ENCODE data around the gene NTM.

NTM gene

DNA sequence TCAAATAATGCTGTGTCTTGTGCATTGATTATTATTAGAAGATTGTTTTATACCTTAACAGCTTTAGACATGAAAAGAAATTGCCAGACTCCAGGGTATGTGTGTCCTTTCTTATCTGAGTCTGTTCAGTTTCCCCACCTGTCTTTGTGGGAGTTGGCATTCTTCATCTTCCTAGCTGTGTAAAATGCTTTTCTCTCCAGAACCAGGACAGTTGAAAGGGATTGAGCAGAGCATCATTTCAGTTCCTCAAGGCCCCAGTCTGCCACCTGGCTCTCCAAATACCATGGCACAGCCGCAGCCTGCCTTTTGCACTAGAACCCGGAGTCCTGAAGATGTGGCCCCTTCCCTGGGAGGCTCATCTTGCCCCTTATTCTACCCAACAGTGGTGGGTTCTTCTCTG, 851.9 kb downstream of the NTM start:
- no peak for DNase-seq (ENCODE audit: low read depth)

DNA sequence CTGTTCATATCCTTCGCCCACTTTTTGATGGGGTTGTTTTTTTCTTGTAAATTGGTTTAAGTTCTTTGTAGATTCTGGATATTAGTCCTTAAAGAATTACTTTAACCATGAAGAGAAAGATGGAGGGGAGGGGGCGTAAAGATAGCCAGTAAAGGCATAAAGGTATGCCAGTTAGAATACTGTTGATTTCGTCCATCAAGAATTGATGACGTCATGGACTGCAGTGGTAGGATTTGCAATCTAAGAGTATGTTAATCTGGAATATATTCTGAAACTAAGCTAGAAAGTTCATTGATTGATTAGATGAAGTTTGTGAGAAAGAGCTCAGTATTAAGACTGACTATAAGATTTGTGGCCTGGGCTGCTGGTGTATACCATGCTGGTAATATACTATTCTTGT, 856.1 kb downstream of the NTM start:
- DNase-seq (ENCODE audit: low read depth): no peak

DNA sequence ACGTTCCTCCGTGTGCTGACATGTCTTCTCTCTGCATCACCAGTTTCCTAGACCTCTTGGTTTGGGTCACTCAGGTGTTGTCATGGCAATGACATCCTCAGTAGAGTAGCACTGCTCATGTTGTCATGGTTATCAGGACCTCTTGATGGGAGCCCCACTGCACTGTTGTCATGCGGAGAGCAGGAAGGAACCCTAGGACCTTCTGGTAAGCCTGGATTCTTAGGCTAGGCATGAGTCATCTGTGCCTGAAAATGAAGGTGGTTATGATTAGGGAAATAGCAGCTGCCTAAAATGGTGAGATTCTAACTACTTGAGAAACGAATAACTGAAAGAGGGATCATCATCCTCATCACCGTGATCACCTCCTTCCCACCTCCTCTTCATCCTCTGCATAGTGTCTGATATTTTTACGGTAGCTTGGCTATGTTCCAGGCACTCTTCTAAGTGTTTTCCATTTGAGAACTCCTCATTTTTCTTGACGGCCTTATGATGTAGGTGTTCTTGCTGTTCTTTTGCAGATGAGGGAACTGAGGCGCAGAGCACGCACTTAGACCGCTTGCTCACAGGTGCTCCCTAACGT, 858.4 kb downstream of the NTM start:
- no peak for DNase-seq (ENCODE audit: low read depth)

DNA sequence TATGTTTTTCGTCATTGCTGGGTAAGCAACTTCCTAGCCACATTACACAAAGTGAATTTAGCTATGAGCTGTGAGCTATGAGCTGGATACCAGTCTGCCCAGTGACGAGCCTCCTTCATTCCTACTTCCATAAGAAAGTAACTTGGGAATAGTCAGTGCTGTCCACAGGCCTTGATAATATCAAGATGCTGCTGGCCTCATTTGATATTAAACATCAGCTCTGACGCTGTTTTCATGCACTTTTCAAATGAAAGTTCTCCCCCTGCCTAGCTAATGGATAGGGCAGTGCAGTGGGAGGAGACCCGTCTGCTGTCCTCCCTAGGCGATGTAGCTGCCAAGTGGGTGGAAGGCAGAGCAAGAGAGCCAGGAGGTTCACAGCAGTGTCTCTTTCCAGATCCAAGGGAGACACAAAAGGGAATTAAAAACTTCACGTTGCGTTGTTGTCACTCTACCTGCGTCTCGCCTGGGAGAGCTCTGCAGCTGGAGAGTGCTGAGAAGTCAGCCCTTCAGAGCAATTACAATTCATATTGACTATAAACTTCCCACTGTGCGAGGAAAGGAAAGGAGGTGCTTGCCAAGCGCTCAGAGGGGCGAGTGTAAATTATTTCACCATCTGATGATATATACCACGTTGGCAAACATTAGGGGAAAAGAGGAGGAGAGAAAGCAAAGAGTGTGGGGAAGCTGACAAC, 861.4 kb downstream of the NTM start:
- no peak for DNase-seq (ENCODE audit: low read depth)

DNA sequence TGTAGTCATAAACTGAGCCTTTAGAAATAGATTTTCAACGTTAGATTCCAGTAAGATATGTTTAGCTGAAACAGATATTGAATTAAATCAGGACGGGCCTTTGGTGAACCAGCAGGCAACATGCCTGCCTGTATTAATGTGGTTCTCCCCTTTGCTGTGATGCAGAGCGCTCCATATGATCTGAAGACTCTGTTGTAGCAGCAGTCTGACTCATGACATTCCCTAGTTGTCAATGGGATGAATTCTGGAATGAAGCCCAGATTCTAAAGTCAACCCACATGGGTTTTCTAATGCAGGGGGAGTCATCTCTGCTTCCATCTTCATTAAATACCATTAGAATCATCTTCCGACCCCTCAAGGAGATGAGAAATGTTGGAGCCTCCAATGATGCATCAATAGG, 864.5 kb downstream of the NTM start:
- DNase-seq (ENCODE audit: low read depth): no peak

DNA sequence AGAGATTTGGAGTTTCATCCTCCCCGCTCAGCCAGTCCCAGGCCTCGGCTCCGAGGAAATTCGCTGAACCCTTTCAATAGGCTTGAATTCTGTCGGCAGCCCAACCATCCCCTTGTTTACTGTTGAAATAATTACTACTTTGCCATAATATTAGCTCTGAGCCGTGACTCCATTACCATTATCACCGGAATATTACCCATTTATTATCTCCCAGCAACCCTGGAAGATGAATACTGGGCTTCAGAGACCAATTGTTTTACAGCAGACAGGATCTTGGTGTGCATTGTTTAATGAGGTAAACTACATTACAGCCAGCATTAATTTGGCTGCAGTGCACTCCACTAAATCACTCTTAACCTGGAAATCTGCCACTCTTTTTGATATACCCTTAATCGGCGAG, 867.4 kb downstream of the NTM start:
- no peak for DNase-seq (ENCODE audit: low read depth)

DNA sequence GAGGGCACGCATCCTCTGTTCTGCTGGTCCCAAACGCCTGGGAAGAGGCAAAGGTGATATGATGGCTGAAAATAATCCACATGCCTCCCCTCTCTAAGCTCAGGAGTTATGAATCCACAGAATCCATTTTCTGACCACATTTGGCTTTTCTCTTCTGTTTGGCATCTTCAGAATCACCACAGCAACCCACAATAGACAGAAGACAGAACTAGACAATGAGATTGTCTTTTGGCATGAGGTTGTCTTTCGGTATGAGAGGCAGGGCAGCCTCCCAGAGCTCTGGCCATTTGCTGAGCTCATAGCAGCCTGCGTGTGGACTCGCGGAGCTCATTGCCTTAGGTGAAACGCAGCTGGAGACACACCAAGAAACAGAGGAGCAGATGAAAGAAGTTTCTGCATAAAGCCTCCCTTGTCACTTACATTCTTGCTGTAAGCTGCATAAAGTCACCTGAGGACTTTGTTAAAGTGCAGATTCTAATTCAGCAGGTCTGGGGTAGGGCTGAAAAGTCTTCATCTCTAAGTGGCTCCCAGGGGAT, 868.0 kb downstream of the NTM start:
- DNase-seq (ENCODE audit: low read depth): no peak

DNA sequence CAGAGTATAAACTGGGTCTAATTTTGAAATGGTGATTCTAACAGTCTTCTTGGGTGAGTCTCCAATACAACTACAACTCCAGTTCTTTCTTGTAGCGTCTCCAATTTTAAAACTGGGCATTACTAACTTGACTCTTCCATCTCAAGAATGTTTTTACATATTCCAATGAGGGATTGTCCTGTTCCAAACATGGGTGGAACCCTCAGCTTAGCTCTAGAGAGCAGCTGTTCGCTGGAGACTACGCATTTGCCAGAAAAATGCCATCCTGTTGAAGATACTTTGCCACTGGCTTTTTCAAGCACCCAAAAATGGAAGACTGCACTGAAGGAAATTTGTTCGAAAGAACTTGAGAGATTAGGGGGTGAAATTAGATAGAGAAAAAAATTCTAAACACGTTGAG, 870.0 kb downstream of the NTM start:
- DNase-seq (ENCODE audit: low read depth): no peak

DNA sequence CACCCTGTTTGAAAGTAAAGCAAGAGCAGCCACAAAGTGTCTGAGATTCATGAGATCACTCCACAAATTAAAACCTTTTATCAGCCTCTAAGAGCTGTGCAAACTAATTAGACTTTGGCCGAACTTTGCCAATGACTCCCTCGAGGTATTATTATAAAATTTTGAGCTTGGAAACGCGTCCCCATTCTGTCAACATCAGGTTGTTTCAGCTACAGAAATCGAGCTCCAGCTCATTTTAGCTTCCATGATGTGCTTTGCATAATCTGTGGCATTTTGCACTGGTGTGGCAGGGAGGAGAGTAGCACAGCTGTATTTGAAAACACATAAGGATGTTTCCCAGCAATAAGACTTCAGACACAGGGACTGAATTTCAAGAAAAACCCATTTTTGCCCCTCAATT, 872.2 kb downstream of the NTM start:
- DNase-seq (ENCODE audit: low read depth): no peak

DNA sequence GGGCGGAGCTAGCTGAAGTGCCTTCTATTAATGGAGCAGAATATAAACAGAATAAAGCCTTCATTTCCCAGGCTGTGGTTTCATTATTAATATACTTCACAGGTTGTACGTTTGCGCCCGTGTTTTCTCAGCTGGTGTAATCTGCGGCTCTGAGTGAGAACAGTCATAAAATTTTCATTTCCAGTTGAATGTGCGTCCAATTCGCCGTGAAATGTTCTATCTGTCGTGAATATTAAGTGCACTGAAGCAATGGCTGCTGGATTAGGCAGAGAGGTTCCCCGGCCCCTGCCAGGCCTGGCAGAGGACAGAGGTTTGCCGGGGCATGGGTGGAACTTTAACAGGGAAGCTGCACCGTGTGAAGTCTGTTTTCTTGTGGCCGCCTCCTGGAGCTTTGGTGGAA, 874.4 kb downstream of the NTM start:
- no peak for DNase-seq (ENCODE audit: low read depth)

DNA sequence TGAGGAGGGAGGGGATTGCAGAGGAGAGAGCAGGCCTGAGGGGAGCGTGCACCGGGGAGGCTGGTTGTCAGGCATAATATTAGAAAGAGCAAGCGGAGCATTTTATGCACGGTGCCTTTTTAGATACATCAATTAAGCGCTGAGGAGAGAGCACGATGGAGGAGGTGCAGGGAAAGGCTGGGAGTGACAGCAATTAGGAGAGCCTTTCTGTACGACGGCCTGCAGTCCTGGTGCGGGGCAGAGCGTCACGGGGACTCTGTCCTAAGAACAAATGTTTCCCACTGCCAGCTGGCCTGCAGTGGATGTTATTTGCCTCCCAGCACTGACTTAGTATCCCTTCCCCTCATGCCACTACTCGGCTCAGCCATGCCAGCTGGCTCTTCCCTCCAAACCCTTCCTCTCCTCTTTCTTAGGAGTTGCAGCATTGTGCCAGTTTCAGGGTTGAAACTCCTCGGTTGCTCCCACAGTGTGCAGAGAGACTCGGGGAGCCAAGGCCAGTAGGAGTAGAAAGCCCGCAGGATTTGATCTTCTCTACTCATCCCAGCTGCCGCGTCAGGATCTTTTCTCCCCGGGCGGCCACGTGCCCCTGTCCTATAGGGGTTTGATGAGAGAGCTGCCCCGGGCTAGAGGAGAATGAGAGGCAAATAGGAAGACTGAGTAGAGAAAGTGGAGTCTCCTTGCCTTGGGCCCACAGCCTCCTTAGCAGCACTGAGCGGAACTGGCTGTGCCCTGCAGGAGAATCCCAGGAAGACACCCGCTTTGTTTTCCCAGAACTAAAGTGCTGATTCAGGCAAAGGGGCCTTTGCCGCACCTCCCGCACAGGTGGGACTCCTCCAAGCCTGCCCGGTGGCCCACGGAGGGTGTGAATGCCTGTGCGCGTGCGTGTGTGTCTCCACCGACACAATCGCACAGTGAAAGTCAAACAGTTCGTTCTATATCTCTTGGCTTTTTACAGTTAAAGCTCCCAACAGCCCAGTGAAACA, 875.3 kb downstream of the NTM start:
- DNase-seq (ENCODE audit: low read depth): no peak

DNA sequence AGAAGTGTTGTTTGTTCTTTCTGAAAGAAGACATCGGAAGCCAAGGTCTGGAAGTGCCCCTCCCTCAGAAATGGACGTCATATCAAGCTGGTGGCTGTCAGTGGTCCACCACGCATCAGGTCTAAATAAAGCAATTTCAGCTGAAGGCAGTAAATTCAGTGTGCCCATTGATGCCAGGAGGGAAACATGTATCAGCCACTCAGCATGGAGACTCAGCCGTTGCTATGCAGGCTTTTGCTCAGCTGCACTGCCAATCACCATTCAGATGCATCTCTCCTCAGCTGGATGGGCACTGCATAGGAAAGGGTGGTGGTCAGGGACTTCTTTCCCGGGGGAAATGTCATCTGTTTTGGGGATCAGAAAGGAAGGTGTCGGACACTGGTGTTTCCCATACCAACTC, 878.2 kb downstream of the NTM start:
- no peak for DNase-seq (ENCODE audit: low read depth)

DNA sequence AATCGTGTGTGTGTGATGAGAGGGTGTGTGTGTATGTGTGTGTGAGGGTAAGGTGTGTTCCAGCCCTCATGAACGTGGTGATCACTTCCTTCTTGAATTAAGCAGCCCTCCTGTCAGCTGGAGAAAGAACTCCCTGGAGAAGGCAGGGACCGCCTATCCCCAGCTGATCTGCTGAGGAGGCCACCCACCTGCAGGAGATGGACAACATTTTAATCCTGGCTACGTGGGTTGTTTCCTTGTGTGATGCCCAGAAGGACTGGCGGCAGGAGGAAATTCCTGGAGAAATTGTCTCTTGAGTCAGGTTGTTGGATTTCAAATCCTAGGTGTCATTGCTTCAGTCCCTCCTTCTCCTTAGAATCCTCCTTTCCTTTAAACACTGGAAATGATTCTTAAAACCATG, 878.8 kb downstream of the NTM start:
- DNase-seq (ENCODE audit: low read depth): no peak

DNA sequence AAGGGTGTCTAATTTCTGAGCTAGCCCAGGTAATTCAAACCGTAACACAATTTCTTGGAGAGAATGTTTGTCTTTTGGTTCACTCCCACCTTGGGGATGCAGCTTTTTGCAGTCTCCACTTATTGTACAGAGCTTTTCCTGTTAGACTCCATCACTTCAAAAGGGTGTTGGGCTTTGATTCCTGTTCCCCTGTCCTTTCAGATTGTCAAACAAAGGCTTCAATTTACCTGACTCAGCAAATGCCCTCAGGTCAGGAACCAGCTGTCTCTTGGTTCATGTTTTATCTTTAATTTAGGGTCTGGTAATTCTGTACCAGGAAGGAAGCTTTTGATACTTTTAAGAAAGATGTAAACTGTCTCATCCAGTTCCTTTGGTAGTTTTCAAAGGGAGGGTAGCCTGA, 880.6 kb downstream of the NTM start:
- DNase-seq (ENCODE audit: low read depth): no peak

DNA sequence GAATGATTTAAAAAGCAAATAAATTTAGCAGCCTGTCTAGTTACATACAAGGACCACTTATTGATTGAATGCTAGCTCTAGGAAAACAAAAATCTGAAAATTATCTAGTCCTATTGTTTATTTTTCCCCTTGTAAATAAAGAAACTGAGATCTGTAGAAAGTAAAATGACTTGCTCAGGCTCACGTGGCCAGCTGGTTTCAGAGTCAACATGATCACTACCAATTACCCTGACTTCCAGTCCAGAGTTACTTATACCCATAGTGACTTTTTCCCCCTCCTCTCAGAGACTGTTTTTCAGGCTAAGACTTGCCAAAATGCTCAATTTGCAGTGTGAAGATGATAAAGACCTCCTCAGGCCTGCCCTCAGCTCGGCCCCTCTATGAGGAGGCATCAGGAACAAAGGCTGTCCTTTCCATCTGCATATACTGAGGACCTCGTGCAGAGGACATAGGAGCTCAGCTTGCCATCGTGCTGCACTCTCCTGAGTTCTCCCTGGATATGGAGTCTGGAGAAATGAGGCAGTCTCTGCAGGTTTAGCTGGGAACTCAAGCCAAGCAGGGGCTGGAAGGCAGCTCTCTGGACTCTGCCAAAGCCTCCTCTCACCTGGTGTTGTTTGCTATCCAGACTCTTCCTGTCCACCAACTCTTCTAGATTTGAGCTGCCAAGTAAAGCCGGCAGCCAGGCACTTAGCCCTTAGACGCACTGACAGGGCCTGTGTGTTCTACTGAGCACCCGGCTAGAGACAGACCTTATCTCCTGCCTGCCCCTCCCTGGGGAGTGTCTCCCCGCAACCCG, 883.3 kb downstream of the NTM start:
- no peak for DNase-seq (ENCODE audit: low read depth)

DNA sequence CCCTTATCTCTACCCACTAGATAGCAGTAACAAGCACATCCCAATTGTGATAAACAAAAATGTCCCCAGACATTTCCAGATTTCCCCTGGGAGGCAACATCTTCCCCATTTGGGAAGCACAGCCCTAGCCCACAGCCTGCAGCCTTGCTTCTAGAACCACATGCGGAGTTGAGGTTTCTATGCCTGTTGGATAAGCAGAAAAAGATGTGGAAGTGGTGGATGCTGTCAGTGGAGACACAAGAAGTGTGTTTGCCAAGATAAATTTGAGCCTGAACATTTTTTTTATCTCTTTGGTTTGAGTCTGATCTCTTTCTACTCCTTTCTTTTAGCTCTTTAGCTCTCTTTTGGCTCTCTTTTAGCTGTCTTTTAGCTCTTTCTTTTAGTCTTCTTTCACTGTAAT, 884.5 kb downstream of the NTM start:
- DNase-seq (ENCODE audit: low read depth): no peak

DNA sequence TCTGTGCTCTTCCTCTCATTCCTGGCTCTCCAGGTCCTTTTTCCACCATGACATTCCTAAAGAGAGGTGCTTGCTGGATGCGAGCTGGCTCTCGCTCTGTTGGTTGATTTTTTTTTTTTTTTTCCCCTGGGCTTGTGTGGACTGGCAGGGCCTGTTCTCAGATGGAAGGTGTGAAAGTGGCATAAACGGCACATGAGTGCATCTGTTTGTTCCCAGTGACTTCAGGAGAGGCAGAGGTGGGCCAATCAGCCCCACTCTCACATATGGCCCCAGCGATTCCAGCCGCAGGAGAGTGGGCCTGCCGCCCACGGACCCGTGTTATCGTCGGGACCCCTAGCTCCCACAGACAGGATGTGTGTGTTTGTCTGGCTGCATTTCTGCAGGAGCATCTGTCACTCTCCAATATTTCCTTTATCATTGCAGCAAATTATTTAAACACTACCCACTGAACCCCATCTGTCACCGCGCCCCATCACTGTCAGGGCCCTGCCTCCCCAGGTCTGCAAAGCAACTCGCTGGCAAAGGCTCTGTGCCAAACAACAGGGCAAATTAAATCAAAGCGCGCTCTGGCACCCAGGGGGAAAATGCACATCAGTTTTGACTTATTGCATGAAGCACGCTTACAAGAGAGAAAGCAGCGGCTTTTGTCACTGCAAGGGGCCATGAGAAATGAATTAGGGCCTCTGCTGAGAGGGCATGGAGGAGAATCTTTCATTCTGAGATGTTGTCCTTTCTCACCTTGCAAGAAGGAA, 886.3 kb downstream of the NTM start:
- DNase-seq (ENCODE audit: low read depth): no peak

DNA sequence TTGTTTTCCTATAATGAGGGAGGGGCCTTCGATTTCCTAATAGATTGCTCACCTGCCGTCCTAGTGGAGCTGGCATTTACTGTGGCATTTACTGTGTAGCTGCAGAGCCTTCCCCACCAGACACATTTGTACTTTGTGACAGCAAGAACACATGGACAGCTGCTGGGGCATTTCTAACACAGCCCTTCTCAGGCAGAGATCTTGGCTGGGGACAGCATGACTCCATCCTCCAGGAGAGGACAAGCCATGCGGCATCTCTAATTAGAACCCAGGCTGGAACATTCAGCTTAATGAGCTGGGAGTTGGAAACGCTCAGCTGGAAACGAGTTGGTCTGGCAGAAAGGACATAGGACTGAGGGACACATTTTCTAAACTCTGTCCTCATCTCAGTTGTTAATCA, 887.5 kb downstream of the NTM start:
- no peak for DNase-seq (ENCODE audit: low read depth)

DNA sequence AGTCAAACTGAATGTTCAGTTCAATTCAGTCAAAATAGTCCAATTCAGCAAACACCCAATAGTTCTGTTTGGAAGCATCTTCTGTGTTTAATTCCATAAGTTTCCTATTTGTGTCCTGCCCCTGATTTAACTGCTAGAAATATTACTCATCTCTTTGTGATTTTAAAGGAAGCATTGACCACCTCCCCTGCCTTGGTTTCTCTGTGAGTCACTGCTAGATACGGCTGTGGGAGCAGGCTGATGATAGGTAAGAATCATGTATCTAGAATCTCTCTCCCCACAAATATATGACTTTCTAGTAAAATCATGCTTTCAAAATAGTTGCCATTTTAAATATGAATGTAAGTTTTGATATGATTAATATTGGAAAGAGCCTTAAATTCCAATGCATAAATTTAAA, 888.5 kb downstream of the NTM start:
- DNase-seq (ENCODE audit: low read depth): no peak

DNA sequence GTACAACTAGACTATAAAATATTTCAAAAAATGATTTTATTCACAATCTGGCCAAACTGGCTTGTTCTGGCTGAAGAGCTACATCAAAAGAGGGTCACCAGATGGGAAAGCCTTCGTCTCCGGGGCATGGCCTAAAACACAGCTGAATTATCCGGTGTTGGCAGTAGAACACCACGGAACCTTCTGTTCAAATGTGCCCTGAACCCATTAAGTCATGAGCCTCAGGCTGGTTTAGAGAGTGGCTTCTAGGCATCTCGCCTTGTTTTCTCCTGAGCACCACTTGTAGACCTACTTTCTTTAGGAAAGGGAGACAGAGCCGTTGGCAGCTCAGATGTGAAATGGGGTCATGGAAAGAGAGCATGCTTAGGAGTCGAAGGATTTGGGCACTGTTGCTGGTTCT, 890.2 kb downstream of the NTM start:
- no peak for DNase-seq (ENCODE audit: low read depth)

DNA sequence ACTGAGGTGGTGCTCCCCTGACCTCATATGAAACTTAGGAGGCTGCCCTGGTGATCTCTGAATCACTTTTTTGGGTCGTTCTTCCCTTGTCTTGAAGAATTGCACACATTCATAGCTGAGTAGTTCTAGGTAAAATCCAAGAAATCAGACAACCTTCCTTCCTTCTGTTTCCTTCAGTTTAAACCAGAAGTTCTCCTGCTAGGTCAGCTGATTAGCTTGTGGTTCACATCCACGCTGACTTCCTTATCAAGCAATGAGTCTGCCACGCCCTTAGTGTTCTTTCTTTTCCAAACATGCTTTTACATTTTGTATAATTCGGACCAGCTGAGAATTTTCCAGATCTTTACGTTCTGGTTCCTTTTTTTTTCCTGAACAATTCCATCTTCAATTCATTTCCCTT, 892.8 kb downstream of the NTM start:
- no peak for DNase-seq (ENCODE audit: low read depth)
